ENCODE results near the gene CCNK. TPM values are rescaled to one million over a fixed set of nuclear protein-coding genes. Genes with fewer than 3 reads are reported as not detected.
A peak's percentile ranks its signal among the peaks of the same experiment; 100 is the strongest.

The CCNK gene
- total RNA-seq, 1 donor from 2014 or later, result 19.8 TPM

GRCh38 chr14:99531251-99532096 lies 50.3 kb downstream of the CCNK start:
- H3K4me1 ChIP-seq (ENCODE audit: control insufficient read depth in 3 of 3, insufficient read depth in 3 of 3, low read length in 3 of 3), result peaks cover 0 to 2% (median 0%) of the 10 kb centered on the region in 3 donors
- no peaks in the 10 kb centered on the region for H3K9me3 ChIP-seq (ENCODE audit: control insufficient read depth in 3 of 3, low read length in 3 of 3)
- no peak overlapping the region for H3K9ac ChIP-seq (ENCODE audit: low read depth in 1 of 3, low read length in 3 of 3)
- H3K36me3 ChIP-seq (ENCODE audit: control insufficient read depth in 3 of 3, insufficient read depth in 3 of 3, low read length in 3 of 3), result no peaks in the 10 kb centered on the region
- H3K27me3 ChIP-seq (ENCODE audit: control insufficient read depth in 3 of 3, insufficient read depth in 3 of 3, low read length in 3 of 3), result no peaks in the 10 kb centered on the region
- no peak overlapping the region for H3K4me3 ChIP-seq (ENCODE audit: low read length in 3 of 3)
- no peak overlapping the region for H3K27ac ChIP-seq (ENCODE audit: low read depth, low read length)

GRCh38 chr14:99532310-99532709 lies 51.1 kb downstream of the CCNK start:
- Histone ChIP-seq H3K4me1 (ENCODE audit: control insufficient read depth in 3 of 3, insufficient read depth in 3 of 3, low read length in 3 of 3) (no peaks in the 10 kb centered on the region), H3K27ac (ENCODE audit: low read depth, low read length) (no peak overlapping the region), H3K36me3 (ENCODE audit: control insufficient read depth in 3 of 3, insufficient read depth in 3 of 3, low read length in 3 of 3) (no peaks in the 10 kb centered on the region), H3K9me3 (ENCODE audit: control insufficient read depth in 3 of 3, low read length in 3 of 3) (no peaks in the 10 kb centered on the region), H3K4me3 (ENCODE audit: low read length in 3 of 3) (no peak overlapping the region), H3K9ac (ENCODE audit: low read depth in 1 of 3, low read length in 3 of 3) (no peak overlapping the region), H3K27me3 (ENCODE audit: control insufficient read depth in 3 of 3, insufficient read depth in 3 of 3, low read length in 3 of 3) (no peaks in the 10 kb centered on the region)

- peaks cover 0 to 11% (median 6%) of the 10 kb centered on the region in 3 donors for H3K4me1 ChIP-seq (ENCODE audit: control insufficient read depth in 3 of 3, insufficient read depth in 3 of 3, low read length in 3 of 3)
- H3K9ac ChIP-seq (ENCODE audit: low read depth in 1 of 3, low read length in 3 of 3), result no peak overlapping the region
- no peaks in the 10 kb centered on the region for H3K36me3 ChIP-seq (ENCODE audit: control insufficient read depth in 3 of 3, insufficient read depth in 3 of 3, low read length in 3 of 3)
- H3K27me3 ChIP-seq (ENCODE audit: control insufficient read depth in 3 of 3, insufficient read depth in 3 of 3, low read length in 3 of 3), result no peaks in the 10 kb centered on the region
- no peak overlapping the region for H3K27ac ChIP-seq (ENCODE audit: low read depth, low read length)
- no peak overlapping the region for H3K4me3 ChIP-seq (ENCODE audit: low read length in 3 of 3)
- H3K9me3 ChIP-seq (ENCODE audit: control insufficient read depth in 3 of 3, low read length in 3 of 3), result no peaks in the 10 kb centered on the region
Observed at GRCh38 chr14:99534333-99534732, 53.1 kb downstream of the CCNK start.

- peaks cover 0 to 11% (median 6%) of the 10 kb centered on the region in 3 donors for H3K4me1 ChIP-seq (ENCODE audit: control insufficient read depth in 3 of 3, insufficient read depth in 3 of 3, low read length in 3 of 3)
- H3K4me3 ChIP-seq (ENCODE audit: low read length in 3 of 3), result no peak overlapping the region
- no peak overlapping the region for H3K27ac ChIP-seq (ENCODE audit: low read depth, low read length)
- no peaks in the 10 kb centered on the region for H3K27me3 ChIP-seq (ENCODE audit: control insufficient read depth in 3 of 3, insufficient read depth in 3 of 3, low read length in 3 of 3)
- no peaks in the 10 kb centered on the region for H3K9me3 ChIP-seq (ENCODE audit: control insufficient read depth in 3 of 3, low read length in 3 of 3)
- H3K9ac ChIP-seq (ENCODE audit: low read depth in 1 of 3, low read length in 3 of 3), result no peak overlapping the region
- no peaks in the 10 kb centered on the region for H3K36me3 ChIP-seq (ENCODE audit: control insufficient read depth in 3 of 3, insufficient read depth in 3 of 3, low read length in 3 of 3)
Observed at GRCh38 chr14:99534863-99535262, 53.7 kb downstream of the CCNK start.

GRCh38 chr14:99535448-99535847 lies 54.2 kb downstream of the CCNK start:
- Histone ChIP-seq H3K27ac (ENCODE audit: low read depth, low read length) (no peak overlapping the region), H3K4me1 (ENCODE audit: control insufficient read depth in 3 of 3, insufficient read depth in 3 of 3, low read length in 3 of 3) (peaks cover 0 to 13% (median 6%) of the 10 kb centered on the region in 3 donors)

DNA sequence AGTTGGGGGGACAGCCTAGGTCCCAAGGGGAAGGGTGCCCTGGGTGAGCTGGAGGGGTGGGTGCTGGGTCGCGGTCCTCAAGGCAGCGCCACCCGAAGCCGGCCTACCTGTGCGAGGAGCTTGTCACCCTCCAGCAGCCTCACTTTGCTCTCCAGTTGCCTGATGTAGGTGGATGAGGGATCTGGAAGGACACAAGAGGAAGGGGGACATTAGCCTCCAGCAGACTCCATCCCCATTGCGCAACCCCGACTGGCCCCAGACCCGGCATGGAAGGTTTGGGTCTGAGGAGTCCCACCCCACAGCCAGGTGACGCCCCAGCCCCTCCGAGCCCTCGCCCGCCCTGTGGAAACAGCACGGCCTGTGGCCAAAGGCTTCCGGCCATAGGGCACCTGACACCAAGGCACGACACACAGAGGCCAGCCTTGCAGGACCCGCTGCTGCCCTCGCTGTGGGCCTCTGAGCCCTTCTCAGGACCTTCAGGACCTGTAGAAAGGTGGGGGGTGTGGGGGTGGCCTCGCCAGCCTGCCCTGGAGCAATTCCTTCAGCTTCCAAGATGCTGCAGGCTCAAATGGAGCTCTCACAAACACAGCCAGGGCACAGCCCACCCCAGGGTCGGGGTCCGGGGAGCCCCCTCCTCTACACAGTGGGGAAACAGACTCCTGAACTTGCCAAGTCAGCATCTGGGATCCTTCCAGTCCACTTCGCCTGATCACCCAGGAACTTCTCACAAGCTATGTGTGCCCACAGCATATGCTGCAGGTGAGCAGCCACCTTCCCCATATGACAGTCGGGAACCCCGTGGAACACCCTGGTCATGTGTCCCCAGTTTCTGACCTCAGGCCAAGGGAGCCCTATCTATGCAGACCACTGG lies 54.9 kb downstream of the CCNK start:
- peaks cover 0 to 20% (median 7%) of the 10 kb centered on the region in 3 donors for H3K4me1 ChIP-seq (ENCODE audit: control insufficient read depth in 3 of 3, insufficient read depth in 3 of 3, low read length in 3 of 3)
- no peaks in the 10 kb centered on the region for H3K36me3 ChIP-seq (ENCODE audit: control insufficient read depth in 3 of 3, insufficient read depth in 3 of 3, low read length in 3 of 3)
- H3K27me3 ChIP-seq (ENCODE audit: control insufficient read depth in 3 of 3, insufficient read depth in 3 of 3, low read length in 3 of 3), result no peaks in the 10 kb centered on the region
- H3K4me3 ChIP-seq (ENCODE audit: low read length in 3 of 3), result no peak overlapping the region
- no peaks in the 10 kb centered on the region for H3K9me3 ChIP-seq (ENCODE audit: control insufficient read depth in 3 of 3, low read length in 3 of 3)
- no peak overlapping the region for H3K27ac ChIP-seq (ENCODE audit: low read depth, low read length)
- H3K9ac ChIP-seq (ENCODE audit: low read depth in 1 of 3, low read length in 3 of 3), result no peak overlapping the region

More at GRCh38 chr14:99535448-99535847, 54.2 kb downstream of the CCNK start:
- H3K27me3 ChIP-seq (ENCODE audit: control insufficient read depth in 3 of 3, insufficient read depth in 3 of 3, low read length in 3 of 3), result no peaks in the 10 kb centered on the region
- no peak overlapping the region for H3K4me3 ChIP-seq (ENCODE audit: low read length in 3 of 3)
- H3K9ac ChIP-seq (ENCODE audit: low read depth in 1 of 3, low read length in 3 of 3), result no peak overlapping the region
- no peaks in the 10 kb centered on the region for H3K36me3 ChIP-seq (ENCODE audit: control insufficient read depth in 3 of 3, insufficient read depth in 3 of 3, low read length in 3 of 3)
- H3K9me3 ChIP-seq (ENCODE audit: control insufficient read depth in 3 of 3, low read length in 3 of 3), result no peaks in the 10 kb centered on the region

- H3K9me3 ChIP-seq (ENCODE audit: control insufficient read depth in 3 of 3, low read length in 3 of 3), result no peaks in the 10 kb centered on the region
- H3K4me3 ChIP-seq (ENCODE audit: low read length in 3 of 3), result no peak overlapping the region
- peaks cover 0 to 29% (median 13%) of the 10 kb centered on the region in 3 donors for H3K4me1 ChIP-seq (ENCODE audit: control insufficient read depth in 3 of 3, insufficient read depth in 3 of 3, low read length in 3 of 3)
- H3K9ac ChIP-seq (ENCODE audit: low read depth in 1 of 3, low read length in 3 of 3), result no peak overlapping the region
- no peak overlapping the region for H3K27ac ChIP-seq (ENCODE audit: low read depth, low read length)
- peaks cover 0 to 3% (median 0%) of the 10 kb centered on the region in 3 donors for H3K27me3 ChIP-seq (ENCODE audit: control insufficient read depth in 3 of 3, insufficient read depth in 3 of 3, low read length in 3 of 3)
- H3K36me3 ChIP-seq (ENCODE audit: control insufficient read depth in 3 of 3, insufficient read depth in 3 of 3, low read length in 3 of 3), result no peaks in the 10 kb centered on the region
Observed at GRCh38 chr14:99537399-99537798, 56.2 kb downstream of the CCNK start.

DNA sequence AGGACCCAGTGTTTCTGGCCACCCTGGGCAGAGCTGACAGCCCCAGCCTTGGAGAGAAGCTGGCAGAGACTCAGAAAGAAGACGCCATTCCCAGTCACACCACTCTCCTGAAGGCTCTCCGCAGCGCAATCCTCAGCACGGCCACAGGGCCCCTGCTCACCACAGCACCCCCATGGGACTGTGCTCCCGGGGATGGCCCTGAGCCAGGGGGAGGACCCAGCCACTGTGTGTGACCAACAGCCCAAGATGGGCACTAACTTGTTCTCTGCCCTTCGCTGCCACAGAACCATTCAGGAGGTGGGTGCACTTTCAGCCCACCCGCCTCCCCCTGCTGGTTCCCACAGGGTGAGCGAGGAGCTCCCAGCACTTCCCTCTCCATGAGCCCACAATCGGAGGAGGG lies 57.1 kb downstream of the CCNK start:
- H3K4me1 ChIP-seq (ENCODE audit: control insufficient read depth in 3 of 3, insufficient read depth in 3 of 3, low read length in 3 of 3), result peaks cover 0 to 29% (median 13%) of the 10 kb centered on the region in 3 donors
- H3K36me3 ChIP-seq (ENCODE audit: control insufficient read depth in 3 of 3, insufficient read depth in 3 of 3, low read length in 3 of 3), result no peaks in the 10 kb centered on the region
- no peak overlapping the region for H3K9ac ChIP-seq (ENCODE audit: low read depth in 1 of 3, low read length in 3 of 3)
- no peaks in the 10 kb centered on the region for H3K9me3 ChIP-seq (ENCODE audit: control insufficient read depth in 3 of 3, low read length in 3 of 3)
- H3K27me3 ChIP-seq (ENCODE audit: control insufficient read depth in 3 of 3, insufficient read depth in 3 of 3, low read length in 3 of 3), result peaks cover 0 to 3% (median 0%) of the 10 kb centered on the region in 3 donors
- no peak overlapping the region for H3K4me3 ChIP-seq (ENCODE audit: low read length in 3 of 3)
- H3K27ac ChIP-seq (ENCODE audit: low read depth, low read length), result no peak overlapping the region

DNA sequence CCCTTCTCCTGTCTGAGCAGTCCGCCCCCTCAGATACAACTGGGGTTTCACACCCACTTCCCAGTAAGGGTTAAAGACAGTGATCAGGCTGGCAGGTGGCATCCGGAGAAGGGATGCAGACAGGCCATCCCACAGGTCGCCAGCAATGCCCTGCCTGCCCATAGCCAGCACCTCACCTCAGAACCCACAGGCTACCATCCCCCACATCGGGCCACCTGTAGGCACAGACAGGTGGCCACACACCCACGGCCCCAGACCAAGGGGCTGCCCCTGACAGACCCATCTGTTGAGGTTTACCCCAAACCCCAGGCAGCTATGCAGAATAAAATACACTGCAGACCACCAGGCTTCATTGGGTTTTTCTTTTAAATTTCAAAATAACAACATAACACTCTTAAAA lies 57.5 kb downstream of the CCNK start:
- H3K27ac ChIP-seq (ENCODE audit: low read depth, low read length), result no peak overlapping the region
- no peaks in the 10 kb centered on the region for H3K36me3 ChIP-seq (ENCODE audit: control insufficient read depth in 3 of 3, insufficient read depth in 3 of 3, low read length in 3 of 3)
- H3K4me1 ChIP-seq (ENCODE audit: control insufficient read depth in 3 of 3, insufficient read depth in 3 of 3, low read length in 3 of 3), result peaks cover 0 to 29% (median 13%) of the 10 kb centered on the region in 3 donors
- H3K27me3 ChIP-seq (ENCODE audit: control insufficient read depth in 3 of 3, insufficient read depth in 3 of 3, low read length in 3 of 3), result peaks cover 0 to 3% (median 0%) of the 10 kb centered on the region in 3 donors
- H3K4me3 ChIP-seq (ENCODE audit: low read length in 3 of 3), result no peak overlapping the region
- H3K9ac ChIP-seq (ENCODE audit: low read depth in 1 of 3, low read length in 3 of 3), result no peak overlapping the region
- no peaks in the 10 kb centered on the region for H3K9me3 ChIP-seq (ENCODE audit: control insufficient read depth in 3 of 3, low read length in 3 of 3)

DNA sequence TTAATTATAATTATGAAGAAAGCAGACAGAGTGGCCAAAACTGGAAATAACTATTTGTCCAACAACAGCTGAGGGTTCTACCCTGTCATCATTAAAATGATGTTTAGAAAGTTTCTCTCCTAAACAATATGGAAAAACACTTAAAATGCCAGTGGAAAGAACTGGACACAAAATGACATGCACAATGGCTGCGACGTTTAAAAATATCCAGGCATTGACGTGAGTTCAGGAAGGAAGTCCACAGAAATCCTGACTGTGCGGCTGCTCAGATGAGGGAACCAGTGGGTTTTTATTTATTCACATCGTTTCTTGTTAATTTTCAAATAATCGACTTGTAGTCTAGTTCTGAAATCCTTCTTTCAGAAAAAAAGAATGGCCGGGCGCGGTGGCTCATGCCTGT lies 58.3 kb downstream of the CCNK start:
- H3K36me3 ChIP-seq (ENCODE audit: control insufficient read depth in 3 of 3, insufficient read depth in 3 of 3, low read length in 3 of 3), result no peaks in the 10 kb centered on the region
- no peak overlapping the region for H3K4me3 ChIP-seq (ENCODE audit: low read length in 3 of 3)
- peaks cover 0 to 3% (median 0%) of the 10 kb centered on the region in 3 donors for H3K27me3 ChIP-seq (ENCODE audit: control insufficient read depth in 3 of 3, insufficient read depth in 3 of 3, low read length in 3 of 3)
- peaks cover 0 to 29% (median 13%) of the 10 kb centered on the region in 3 donors for H3K4me1 ChIP-seq (ENCODE audit: control insufficient read depth in 3 of 3, insufficient read depth in 3 of 3, low read length in 3 of 3)
- H3K9ac ChIP-seq (ENCODE audit: low read depth in 1 of 3, low read length in 3 of 3), result no peak overlapping the region
- no peaks in the 10 kb centered on the region for H3K9me3 ChIP-seq (ENCODE audit: control insufficient read depth in 3 of 3, low read length in 3 of 3)
- peak overlapping the region; percentile 19 for H3K27ac ChIP-seq (ENCODE audit: low read depth, low read length)

Measured in skeletal muscle tissue (tissue), 4 donors.